Measurements from ENCODE around the gene PTPRT.

Gene PTPRT

GRCh38 chr20:43040427-43040826 lies 149.3 kb downstream of the PTPRT start:
- Histone ChIP-seq H3K27ac (ENCODE audit: low read depth, low read length) (no peak overlapping the region), H3K4me3 (ENCODE audit: low read depth in 1 of 5, low read length in 5 of 5) (no peak overlapping the region), H3K36me3 (ENCODE audit: control insufficient read depth in 5 of 5, insufficient read depth in 5 of 5, low read length in 5 of 5) (no peaks in the 10 kb centered on the region), H3K9me3 (ENCODE audit: control insufficient read depth in 5 of 5, low read length in 5 of 5) (no peaks in the 10 kb centered on the region), H3K27me3 (ENCODE audit: control insufficient read depth in 5 of 5, insufficient read depth in 4 of 5, low read length in 5 of 5) (peaks cover 0 to 2% (median 0%) of the 10 kb centered on the region in 5 donors), H3K9ac (ENCODE audit: low read length in 5 of 5) (no peak overlapping the region), H3K4me1 (ENCODE audit: control insufficient read depth in 5 of 5, insufficient read depth in 5 of 5, low read length in 5 of 5) (no peaks in the 10 kb centered on the region)

DNA sequence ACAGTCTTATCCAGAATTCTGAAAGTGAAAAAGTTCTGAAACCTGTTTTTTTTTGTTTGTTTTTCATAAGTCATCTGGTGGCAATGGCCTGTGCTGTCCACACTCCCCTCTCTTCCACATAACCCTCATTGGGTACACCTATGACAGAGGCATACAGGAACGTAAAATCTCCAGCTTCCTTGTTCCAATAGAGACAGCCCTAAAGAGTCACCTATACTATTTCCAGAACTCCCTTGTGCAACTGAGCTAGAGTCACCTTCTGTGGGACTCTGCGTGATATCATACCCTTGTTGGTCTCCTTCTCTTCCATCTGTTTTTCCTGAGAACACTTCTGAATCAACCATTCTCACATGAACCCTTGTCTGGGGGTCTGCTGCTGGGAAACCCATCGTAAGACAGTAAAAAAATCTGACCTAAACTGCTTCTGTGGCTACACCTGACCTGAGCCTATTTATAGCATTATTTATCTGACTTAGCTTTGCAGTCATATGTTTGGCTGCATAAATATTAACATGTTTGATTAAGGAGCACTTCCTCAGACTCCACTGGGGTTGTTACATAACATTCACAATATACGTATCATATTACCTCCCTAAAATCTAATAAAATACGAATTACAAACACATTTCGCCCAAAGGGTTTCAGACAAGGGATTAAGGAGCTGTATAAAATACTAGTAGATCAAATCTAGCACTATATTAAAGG lies 151.9 kb downstream of the PTPRT start:
- Histone ChIP-seq H3K36me3 (ENCODE audit: control insufficient read depth in 5 of 5, insufficient read depth in 5 of 5, low read length in 5 of 5) (no peaks in the 10 kb centered on the region), H3K9me3 (ENCODE audit: control insufficient read depth in 5 of 5, low read length in 5 of 5) (no peaks in the 10 kb centered on the region), H3K27ac (ENCODE audit: low read depth, low read length) (no peak overlapping the region), H3K9ac (ENCODE audit: low read length in 5 of 5) (no peak overlapping the region), H3K4me3 (ENCODE audit: low read depth in 1 of 5, low read length in 5 of 5) (no peak overlapping the region), H3K27me3 (ENCODE audit: control insufficient read depth in 5 of 5, insufficient read depth in 4 of 5, low read length in 5 of 5) (no peaks in the 10 kb centered on the region), H3K4me1 (ENCODE audit: control insufficient read depth in 5 of 5, insufficient read depth in 5 of 5, low read length in 5 of 5) (no peaks in the 10 kb centered on the region)

- Histone ChIP-seq H3K27me3 (ENCODE audit: control insufficient read depth in 5 of 5, insufficient read depth in 4 of 5, low read length in 5 of 5) (peaks cover 0 to 5% (median 3%) of the 10 kb centered on the region in 5 donors), H3K4me1 (ENCODE audit: control insufficient read depth in 5 of 5, insufficient read depth in 5 of 5, low read length in 5 of 5) (no peaks in the 10 kb centered on the region), H3K9me3 (ENCODE audit: control insufficient read depth in 5 of 5, low read length in 5 of 5) (no peaks in the 10 kb centered on the region), H3K27ac (ENCODE audit: low read depth, low read length) (no peak overlapping the region), H3K36me3 (ENCODE audit: control insufficient read depth in 5 of 5, insufficient read depth in 5 of 5, low read length in 5 of 5) (no peaks in the 10 kb centered on the region), H3K9ac (ENCODE audit: low read length in 5 of 5) (no peak overlapping the region), H3K4me3 (ENCODE audit: low read depth in 1 of 5, low read length in 5 of 5) (no peak overlapping the region)
Observed at GRCh38 chr20:43034981-43035724, 154.6 kb downstream of the PTPRT start.

- Histone ChIP-seq H3K4me3 (ENCODE audit: low read depth in 1 of 5, low read length in 5 of 5) (no peak overlapping the region), H3K36me3 (ENCODE audit: control insufficient read depth in 5 of 5, insufficient read depth in 5 of 5, low read length in 5 of 5) (no peaks in the 10 kb centered on the region), H3K9ac (ENCODE audit: low read length in 5 of 5) (no peak overlapping the region), H3K9me3 (ENCODE audit: control insufficient read depth in 5 of 5, low read length in 5 of 5) (no peaks in the 10 kb centered on the region), H3K27me3 (ENCODE audit: control insufficient read depth in 5 of 5, insufficient read depth in 4 of 5, low read length in 5 of 5) (peaks cover 0 to 6% (median 3%) of the 10 kb centered on the region in 5 donors), H3K4me1 (ENCODE audit: control insufficient read depth in 5 of 5, insufficient read depth in 5 of 5, low read length in 5 of 5) (no peaks in the 10 kb centered on the region), H3K27ac (ENCODE audit: low read depth, low read length) (no peak overlapping the region)
Observed at GRCh38 chr20:43032459-43032858, 157.2 kb downstream of the PTPRT start.

DNA sequence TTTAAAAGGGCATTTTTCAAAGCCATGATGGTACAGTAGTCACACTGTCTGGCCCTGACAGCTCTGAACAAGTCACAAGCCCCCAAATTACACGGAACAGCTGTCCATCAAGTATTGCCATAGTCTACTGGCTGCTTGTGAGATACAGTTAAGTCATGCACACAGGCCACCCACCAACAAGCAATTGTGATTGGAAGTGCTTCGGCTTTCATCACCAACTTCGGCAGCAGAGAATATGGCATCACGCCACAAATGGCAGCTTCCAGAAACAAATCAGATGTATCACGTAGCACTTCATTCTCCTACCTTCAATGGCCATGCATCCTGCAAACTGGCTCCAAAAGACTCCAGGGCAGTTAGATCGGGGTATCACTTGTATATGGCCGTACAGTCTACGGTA lies 160.5 kb downstream of the PTPRT start:
- H3K4me1 ChIP-seq (ENCODE audit: control insufficient read depth in 5 of 5, insufficient read depth in 5 of 5, low read length in 5 of 5) = no peaks in the 10 kb centered on the region
- H3K27ac ChIP-seq (ENCODE audit: low read depth, low read length) = no peak overlapping the region
- no peak overlapping the region for H3K4me3 ChIP-seq (ENCODE audit: low read depth in 1 of 5, low read length in 5 of 5)
- H3K9ac ChIP-seq (ENCODE audit: low read length in 5 of 5) = no peak overlapping the region
- no peaks in the 10 kb centered on the region for H3K36me3 ChIP-seq (ENCODE audit: control insufficient read depth in 5 of 5, insufficient read depth in 5 of 5, low read length in 5 of 5)
- H3K9me3 ChIP-seq (ENCODE audit: control insufficient read depth in 5 of 5, low read length in 5 of 5) = no peaks in the 10 kb centered on the region
- peaks cover 0 to 6% (median 3%) of the 10 kb centered on the region in 5 donors for H3K27me3 ChIP-seq (ENCODE audit: control insufficient read depth in 5 of 5, insufficient read depth in 4 of 5, low read length in 5 of 5)

- Histone ChIP-seq H3K27me3 (ENCODE audit: control insufficient read depth in 5 of 5, insufficient read depth in 4 of 5, low read length in 5 of 5) (peaks cover 3 to 6% (median 4%) of the 10 kb centered on the region in 5 donors), H3K9me3 (ENCODE audit: control insufficient read depth in 5 of 5, low read length in 5 of 5) (no peaks in the 10 kb centered on the region), H3K4me1 (ENCODE audit: control insufficient read depth in 5 of 5, insufficient read depth in 5 of 5, low read length in 5 of 5) (no peaks in the 10 kb centered on the region), H3K27ac (ENCODE audit: low read depth, low read length) (no peak overlapping the region), H3K4me3 (ENCODE audit: low read depth in 1 of 5, low read length in 5 of 5) (no peak overlapping the region), H3K9ac (ENCODE audit: low read length in 5 of 5) (no peak overlapping the region), H3K36me3 (ENCODE audit: control insufficient read depth in 5 of 5, insufficient read depth in 5 of 5, low read length in 5 of 5) (no peaks in the 10 kb centered on the region)
Observed at GRCh38 chr20:43028470-43028869, 161.2 kb downstream of the PTPRT start.

GRCh38 chr20:43023836-43024235 lies 165.9 kb downstream of the PTPRT start:
- Histone ChIP-seq H3K4me1 (ENCODE audit: control insufficient read depth in 5 of 5, insufficient read depth in 5 of 5, low read length in 5 of 5) (no peaks in the 10 kb centered on the region), H3K27me3 (ENCODE audit: control insufficient read depth in 5 of 5, insufficient read depth in 4 of 5, low read length in 5 of 5) (peaks cover 0 to 4% (median 0%) of the 10 kb centered on the region in 5 donors), H3K4me3 (ENCODE audit: low read depth in 1 of 5, low read length in 5 of 5) (no peak overlapping the region), H3K9ac (ENCODE audit: low read length in 5 of 5) (no peak overlapping the region), H3K36me3 (ENCODE audit: control insufficient read depth in 5 of 5, insufficient read depth in 5 of 5, low read length in 5 of 5) (no peaks in the 10 kb centered on the region), H3K9me3 (ENCODE audit: control insufficient read depth in 5 of 5, low read length in 5 of 5) (no peaks in the 10 kb centered on the region), H3K27ac (ENCODE audit: low read depth, low read length) (no peak overlapping the region)

GRCh38 chr20:43022568-43022967 lies 167.1 kb downstream of the PTPRT start:
- Histone ChIP-seq H3K27ac (ENCODE audit: low read depth, low read length) (no peak overlapping the region), H3K36me3 (ENCODE audit: control insufficient read depth in 5 of 5, insufficient read depth in 5 of 5, low read length in 5 of 5) (no peaks in the 10 kb centered on the region), H3K9me3 (ENCODE audit: control insufficient read depth in 5 of 5, low read length in 5 of 5) (no peaks in the 10 kb centered on the region), H3K9ac (ENCODE audit: low read length in 5 of 5) (no peak overlapping the region), H3K4me3 (ENCODE audit: low read depth in 1 of 5, low read length in 5 of 5) (no peak overlapping the region), H3K27me3 (ENCODE audit: control insufficient read depth in 5 of 5, insufficient read depth in 4 of 5, low read length in 5 of 5) (peaks cover 0 to 6% (median 0%) of the 10 kb centered on the region in 5 donors), H3K4me1 (ENCODE audit: control insufficient read depth in 5 of 5, insufficient read depth in 5 of 5, low read length in 5 of 5) (no peaks in the 10 kb centered on the region)

GRCh38 chr20:43022081-43022480 lies 167.6 kb downstream of the PTPRT start:
- Histone ChIP-seq H3K4me1 (ENCODE audit: control insufficient read depth in 5 of 5, insufficient read depth in 5 of 5, low read length in 5 of 5) (no peaks in the 10 kb centered on the region), H3K9me3 (ENCODE audit: control insufficient read depth in 5 of 5, low read length in 5 of 5) (no peaks in the 10 kb centered on the region), H3K4me3 (ENCODE audit: low read depth in 1 of 5, low read length in 5 of 5) (no peak overlapping the region), H3K9ac (ENCODE audit: low read length in 5 of 5) (no peak overlapping the region), H3K27ac (ENCODE audit: low read depth, low read length) (no peak overlapping the region), H3K36me3 (ENCODE audit: control insufficient read depth in 5 of 5, insufficient read depth in 5 of 5, low read length in 5 of 5) (no peaks in the 10 kb centered on the region), H3K27me3 (ENCODE audit: control insufficient read depth in 5 of 5, insufficient read depth in 4 of 5, low read length in 5 of 5) (peaks cover 0 to 8% (median 3%) of the 10 kb centered on the region in 5 donors)

DNA sequence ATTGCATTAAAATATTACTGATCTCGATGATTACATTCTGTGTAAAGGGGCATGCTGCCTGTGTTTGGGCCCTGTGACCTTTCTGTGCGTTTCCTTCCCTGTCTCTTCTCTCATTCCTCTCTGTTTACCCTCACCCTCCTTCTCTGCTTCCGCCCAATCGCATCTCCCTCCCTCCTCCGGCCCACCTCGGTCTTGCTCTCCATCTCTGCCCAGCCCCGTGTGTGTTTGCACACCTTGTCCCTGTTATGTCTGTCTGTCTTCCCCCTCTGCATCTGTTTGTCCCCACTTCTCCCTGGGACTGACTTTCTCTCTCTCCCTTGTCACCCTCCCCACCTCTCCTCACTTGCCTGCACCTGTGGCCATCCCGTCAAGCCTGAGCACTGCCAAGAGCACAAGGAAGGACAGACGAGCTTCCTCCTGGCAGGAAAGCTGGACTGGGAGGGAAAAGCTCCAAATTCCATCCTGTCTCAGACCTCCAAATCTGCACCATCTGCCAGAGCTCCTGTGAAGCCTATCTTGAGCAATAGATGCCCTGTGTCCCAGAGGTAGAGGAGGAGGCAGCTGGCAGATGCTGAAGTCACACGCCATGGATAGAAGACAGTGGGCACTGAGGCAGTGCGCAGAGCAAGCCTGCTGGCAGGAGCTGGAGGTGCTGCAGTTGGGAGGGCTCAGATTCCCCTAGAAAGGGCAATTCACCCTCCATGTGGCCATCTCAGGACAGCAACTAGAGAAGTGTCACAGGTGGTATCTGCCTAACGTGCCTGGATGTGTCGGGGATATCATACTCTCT lies 172.3 kb downstream of the PTPRT start:
- Histone ChIP-seq H3K4me3 (ENCODE audit: low read depth in 1 of 5, low read length in 5 of 5) (no peak overlapping the region), H3K4me1 (ENCODE audit: control insufficient read depth in 5 of 5, insufficient read depth in 5 of 5, low read length in 5 of 5) (no peaks in the 10 kb centered on the region), H3K36me3 (ENCODE audit: control insufficient read depth in 5 of 5, insufficient read depth in 5 of 5, low read length in 5 of 5) (no peaks in the 10 kb centered on the region), H3K9me3 (ENCODE audit: control insufficient read depth in 5 of 5, low read length in 5 of 5) (peaks cover 0 to 3% (median 0%) of the 10 kb centered on the region in 5 donors), H3K9ac (ENCODE audit: low read length in 5 of 5) (no peak overlapping the region), H3K27me3 (ENCODE audit: control insufficient read depth in 5 of 5, insufficient read depth in 4 of 5, low read length in 5 of 5) (peaks cover 0 to 5% (median 3%) of the 10 kb centered on the region in 5 donors), H3K27ac (ENCODE audit: low read depth, low read length) (no peak overlapping the region)
